Neural cell (in vitro differentiated cells): Measurements from ENCODE around the gene TFCP2.

ENCODE experiments used
- CTCF ChIP-seq: fragments of 450-650 bp; IDR thresholded peaks from 2 replicates; pipeline ENCODE4 v1.5.1; 2014; ENCODE audit warnings: antibody characterized with exemption, mild to moderate bottlenecking, moderate library complexity; ENCODE audit not compliant: poor library complexity, severe bottlenecking
- EZH2 ChIP-seq: fragments of 200-600, 300-800 bp; shearing (Covaris generic), sonication (generic); IDR thresholded peaks from 2 replicates; pipeline ENCODE4 v1.6.1; 2014; ENCODE audit warnings: antibody characterized with exemption, low read length, borderline replicate concordance, mild to moderate bottlenecking; ENCODE audit not compliant: insufficient read depth, poor library complexity, severe bottlenecking
- POLR2AphosphoS5 ChIP-seq: IDR thresholded peaks from 2 replicates; pipeline ENCODE4 v1.6.1; 2012
- REST ChIP-seq: IDR thresholded peaks from 2 replicates; pipeline ENCODE4 v1.6.1; 2012; ENCODE audit warnings: borderline replicate concordance

- TF ChIP-seq EZH2: no peak
- no peak for TF ChIP-seq POLR2AphosphoS5
- TF ChIP-seq CTCF: no peak
- no peak for TF ChIP-seq REST
These were observed 5.0 kb upstream of the TFCP2 start for GRCh38 chr12:51177897-51178296.
